HG03558 (cell line): ENCODE data around the gene RRAD.
A peak's percentile ranks its signal among the peaks of the same experiment; 100 is the strongest.

Experiments
- ATAC-seq: cut with Tn5 transposase; IDR thresholded peaks from one replicate; pipeline ENCODE4 v1.9.1; 2021; ENCODE audit warnings: moderate number of reproducible peaks; ENCODE audit not compliant: unreplicated experiment; ENCODE audit errors: extremely low read depth

RRAD gene

DNA sequence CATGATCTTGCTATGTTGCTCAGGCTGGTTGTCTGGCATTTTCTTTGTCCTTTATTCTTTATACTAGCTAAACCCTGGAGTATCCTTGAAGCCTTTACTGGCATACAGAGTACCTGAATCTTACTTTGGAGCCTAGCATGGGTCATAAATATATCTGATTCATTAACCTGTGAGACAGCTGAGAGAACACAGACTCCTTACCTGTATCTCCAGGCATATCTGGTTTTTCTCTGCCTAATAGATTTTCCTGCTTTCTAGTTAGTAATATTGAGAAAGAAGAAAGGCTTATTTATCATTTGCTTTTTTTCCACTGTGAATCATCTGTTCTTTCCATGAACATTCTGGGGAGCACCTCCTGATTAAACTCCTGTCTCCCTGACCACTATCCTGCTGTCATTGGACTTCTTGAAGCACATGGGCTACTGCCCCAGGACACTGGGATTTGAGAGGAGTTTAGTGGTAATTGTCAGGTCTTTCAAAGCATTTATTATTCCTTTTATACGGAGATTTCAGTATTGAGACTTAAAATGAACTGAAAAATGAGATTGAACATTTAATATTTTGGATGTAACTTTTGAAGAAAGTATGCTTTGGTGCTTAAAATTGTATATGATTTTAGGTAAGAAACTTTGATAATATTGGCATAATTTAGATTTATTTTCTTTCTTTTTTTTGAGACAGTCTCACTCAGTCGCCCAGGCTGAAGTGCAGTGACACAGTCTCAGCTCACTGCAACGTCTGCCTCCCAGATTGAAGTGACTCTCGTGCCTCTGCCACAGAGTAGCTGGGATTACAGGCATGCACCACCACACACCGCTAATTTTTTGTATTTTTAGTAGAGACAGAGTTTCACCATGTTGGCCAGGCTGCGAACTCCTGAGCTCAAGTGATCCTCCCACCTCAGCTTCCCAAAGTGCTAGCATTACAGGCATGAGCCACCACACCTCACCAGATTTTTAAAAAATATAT lies 36.4 kb downstream of the RRAD start:
- no peak for ATAC-seq

DNA sequence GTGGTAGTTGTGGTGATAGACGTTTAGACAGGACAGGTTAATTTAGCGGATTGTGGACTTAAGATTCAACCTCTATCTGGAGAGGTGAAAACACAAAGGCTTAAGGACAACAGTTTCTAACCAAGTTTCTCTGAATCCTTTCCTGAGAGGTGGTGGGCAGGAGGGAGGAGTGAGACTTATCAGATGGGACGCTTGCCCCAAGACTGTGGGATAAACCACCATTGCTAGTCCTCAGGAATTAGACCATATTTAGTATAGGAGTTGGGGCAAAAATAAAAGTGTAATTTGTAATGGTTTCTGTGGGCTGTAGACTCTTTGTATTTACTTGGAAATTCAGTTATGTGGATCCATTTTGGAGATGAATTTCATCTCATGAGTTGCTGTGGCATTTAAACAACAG lies 38.4 kb downstream of the RRAD start:
- no peak for ATAC-seq

DNA sequence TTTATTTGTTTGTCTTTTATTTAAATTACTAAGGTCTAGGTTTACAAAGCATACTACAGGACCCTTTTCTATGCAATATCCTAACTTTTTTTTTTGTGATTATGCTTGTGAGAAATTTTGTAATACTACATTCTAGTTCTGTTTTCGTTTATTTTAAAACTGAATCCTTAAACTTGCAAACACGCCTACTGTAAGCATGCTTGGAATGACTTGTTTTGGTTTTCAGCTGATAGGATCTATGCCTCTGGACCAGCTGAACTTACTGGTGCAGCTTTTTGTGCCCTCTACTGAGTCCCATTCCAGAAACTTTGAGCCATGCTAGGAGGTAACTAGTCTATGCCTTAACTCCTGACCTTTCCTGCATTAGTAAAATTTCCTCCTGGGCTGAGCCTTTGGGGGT lies 39.0 kb downstream of the RRAD start:
- no peak for ATAC-seq

DNA sequence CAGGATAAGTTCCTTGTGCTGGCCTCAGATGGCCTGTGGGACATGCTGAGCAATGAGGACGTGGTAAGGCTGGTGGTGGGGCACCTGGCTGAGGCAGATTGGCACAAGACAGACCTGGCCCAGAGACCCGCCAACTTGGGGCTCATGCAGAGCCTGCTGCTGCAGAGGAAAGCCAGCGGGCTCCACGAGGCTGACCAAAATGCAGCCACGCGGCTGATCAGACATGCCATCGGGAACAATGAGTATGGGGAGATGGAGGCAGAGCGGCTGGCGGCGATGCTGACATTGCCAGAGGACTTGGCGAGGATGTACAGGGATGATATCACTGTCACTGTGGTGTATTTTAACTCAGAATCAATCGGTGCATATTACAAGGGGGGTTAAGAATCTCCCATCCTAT lies 39.8 kb downstream of the RRAD start:
- ATAC-seq: no peak

DNA sequence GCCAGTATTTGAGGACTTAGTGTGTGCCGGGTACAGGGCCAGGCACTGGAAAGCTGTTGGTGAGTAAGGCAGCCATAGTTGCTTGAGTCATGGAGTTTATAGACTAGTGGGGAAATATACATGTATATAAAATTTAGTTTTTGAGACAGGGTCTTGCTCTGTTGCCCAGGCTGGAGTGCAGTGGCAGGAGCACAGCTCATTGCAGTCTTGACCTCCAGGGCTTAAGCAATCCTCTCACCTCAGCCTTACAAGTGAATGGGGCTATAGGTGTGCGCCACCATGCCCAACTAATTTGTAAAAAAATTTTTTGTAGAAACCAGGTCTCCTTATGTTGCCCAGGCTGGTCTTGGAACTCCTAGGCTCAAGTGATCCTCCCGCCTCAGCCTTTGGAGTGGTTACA lies 42.6 kb downstream of the RRAD start:
- no peak for ATAC-seq

DNA sequence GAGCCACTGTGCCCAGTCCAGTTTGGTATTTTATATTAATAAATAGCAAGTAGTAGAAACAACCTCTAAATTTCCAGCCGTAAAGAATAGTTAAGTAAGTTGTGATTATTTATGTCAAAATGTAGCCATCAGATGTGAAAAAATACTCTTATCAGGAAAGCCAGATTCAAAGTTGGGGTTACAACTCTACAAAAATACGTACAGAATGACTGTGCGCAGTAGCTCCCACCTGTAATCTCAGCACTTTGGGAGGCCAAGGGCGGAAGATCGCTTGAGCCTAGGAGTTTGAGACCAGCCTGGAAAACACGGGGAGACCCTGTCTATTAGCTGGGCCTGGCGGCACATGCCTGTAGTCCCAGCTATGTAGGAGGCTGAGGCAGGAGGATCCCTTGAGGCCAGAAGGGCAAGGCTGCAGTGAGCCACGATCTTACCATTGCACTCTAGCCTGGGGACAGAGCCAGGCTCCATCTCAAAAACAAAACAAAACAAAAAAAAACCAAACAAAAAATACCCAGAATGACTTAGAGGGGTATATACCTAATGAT lies 43.3 kb downstream of the RRAD start:
- ATAC-seq: no peak

DNA sequence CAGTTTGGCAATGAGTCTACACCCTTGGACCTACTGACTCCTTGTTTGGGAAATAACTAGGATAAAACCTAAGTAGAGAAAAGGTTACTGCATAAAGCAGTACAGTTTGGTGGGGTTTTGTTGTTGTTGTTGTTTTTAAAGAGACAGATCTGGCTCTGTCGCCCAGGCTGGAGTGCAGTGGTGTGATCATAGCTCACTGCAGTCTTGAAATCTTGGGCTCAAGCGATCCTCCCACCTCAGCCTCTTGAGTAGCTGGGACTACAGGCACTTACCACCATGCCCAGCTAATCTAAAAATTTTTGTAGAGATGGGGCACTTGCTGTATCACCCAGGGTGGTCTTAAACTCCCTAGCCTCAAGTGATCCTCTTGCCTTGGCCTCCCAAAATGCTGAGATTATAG lies 43.8 kb downstream of the RRAD start:
- no peak for ATAC-seq

DNA sequence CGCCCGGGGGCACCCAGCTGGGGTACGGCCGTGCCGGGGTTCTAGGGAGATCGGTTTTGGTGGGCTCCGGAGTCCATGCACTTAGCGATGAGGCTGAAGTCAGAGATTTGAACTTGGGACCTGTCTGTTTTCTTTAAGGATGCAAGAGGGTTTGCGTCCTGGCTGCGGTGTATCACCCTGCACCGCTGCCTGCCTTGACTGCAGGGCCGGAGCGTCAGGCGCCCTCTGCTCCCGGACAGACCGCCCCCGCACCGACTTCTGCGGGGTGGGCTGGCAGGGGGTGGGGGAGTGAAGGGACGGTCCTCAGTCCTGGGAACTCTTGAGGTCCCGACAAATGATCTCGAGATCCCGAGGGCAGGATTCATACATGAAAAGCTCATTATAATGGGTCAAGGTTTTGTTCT lies 44.3 kb downstream of the RRAD start:
- ATAC-seq: no peak

DNA sequence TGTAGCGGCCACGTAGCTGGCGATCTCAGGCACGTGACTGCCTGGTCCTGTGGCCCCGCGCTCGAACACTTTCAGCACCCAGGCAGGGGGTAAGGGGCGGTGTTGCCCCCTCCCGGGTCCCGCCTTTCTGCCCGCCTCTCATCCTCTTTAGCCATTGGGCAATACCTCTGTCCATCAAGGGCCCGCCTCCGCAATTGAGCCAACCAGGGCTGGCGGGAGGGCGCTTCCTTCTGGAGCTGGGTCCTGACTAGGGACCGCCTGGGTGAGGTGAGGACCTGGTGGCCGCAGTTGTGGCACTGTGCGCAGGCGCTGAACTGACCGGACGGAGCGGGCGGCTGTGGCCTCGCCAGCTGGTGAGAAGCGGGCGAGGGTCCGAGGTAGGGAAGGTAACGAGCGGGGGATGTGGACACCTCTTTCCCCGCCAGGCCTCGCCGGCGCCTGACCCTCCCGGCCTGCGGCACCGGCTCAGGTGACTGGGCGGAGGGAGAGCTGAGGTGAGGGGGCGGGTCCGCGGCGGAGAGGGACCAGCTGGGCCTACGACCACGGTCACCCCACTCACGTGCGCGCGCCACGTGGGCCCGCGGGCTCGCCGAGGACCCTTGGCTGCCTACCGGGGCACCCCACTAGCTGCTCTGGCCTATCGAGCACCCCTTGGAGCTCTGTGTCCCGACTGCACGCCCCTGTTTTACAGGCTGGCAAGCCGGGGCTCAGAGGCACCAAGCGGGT lies 44.9 kb downstream of the RRAD start, which contains the start of gene PDP2:
Gene PDP2, plus strand, starts transcription at position 228 of the 726 bp plus-strand sequence. CDS start 3,770 bp downstream, outside the sequence.
- ATAC-seq: peak; percentile 78

DNA sequence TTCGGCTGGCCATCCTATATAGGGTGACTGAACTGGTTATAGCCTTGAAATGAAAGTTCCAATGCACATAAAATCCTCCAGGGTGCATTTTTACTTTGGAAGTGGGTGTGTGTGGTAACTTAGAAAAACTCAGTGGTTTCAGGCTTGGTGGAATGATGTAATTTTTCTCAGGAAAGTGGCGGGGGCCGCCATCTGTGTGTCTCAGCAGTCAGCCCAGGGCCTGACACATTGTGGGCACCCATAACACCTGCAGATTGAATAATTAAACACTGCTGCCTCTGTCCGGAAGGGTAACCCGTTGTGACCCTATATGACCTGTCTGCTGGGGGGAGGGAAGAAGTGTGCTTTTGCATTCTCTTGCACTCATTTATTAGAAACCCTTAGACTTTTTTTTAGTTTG lies 47.3 kb downstream of the RRAD start:
- ATAC-seq: no peak

DNA sequence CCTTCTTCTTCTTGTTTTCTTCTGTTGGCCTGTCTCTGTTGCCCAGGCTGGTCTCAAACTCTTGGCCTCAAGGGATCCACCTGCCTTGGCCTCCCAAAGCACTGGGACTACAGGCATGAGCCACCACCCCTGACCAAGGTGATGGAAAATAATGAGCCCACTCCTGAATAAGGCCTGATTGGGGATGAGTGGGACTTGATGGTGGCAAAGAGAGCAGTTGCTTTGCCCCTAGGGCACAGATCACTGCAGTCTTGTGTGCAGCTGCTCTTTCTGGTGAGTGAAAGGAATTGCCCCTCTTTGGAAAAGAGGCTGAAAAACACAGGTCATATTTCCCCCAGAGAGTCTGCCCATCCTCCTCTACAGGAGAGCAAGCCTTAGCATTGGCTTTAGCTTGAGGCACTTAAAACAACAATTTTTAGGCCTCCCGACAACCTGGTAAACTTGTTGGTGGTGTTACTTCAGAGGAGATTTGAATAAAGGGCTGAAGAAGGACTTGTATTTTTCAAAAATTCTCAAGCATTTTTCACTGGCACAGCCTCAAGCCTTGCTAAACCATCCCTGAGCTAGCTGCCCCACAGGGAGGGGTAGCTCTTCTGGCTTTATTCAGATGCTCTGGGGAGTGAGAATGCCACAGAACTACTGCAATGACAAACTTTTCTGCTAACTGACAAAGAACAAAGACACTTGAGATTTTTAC lies 51.1 kb downstream of the RRAD start:
- ATAC-seq: no peak

DNA sequence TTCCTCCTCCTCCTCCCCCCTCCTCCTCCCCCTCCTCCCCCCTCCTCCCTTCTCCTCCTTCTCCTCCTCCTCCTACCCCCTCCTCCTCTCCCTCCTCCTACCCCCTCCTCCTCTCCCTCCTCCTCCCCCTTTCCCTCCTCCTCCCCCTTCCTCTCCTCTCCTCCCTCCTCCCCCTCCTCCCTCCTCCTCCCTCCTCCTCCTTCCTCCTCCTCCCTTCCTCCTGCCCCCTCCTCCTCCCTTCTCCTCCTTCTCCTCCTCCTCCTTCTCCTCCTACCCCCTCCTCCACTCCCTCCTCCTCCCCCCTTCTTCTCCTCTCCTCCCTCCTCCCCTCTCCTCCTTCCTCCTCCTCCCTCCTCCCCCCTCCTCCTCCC lies 51.7 kb downstream of the RRAD start:
- ATAC-seq: no peak

DNA sequence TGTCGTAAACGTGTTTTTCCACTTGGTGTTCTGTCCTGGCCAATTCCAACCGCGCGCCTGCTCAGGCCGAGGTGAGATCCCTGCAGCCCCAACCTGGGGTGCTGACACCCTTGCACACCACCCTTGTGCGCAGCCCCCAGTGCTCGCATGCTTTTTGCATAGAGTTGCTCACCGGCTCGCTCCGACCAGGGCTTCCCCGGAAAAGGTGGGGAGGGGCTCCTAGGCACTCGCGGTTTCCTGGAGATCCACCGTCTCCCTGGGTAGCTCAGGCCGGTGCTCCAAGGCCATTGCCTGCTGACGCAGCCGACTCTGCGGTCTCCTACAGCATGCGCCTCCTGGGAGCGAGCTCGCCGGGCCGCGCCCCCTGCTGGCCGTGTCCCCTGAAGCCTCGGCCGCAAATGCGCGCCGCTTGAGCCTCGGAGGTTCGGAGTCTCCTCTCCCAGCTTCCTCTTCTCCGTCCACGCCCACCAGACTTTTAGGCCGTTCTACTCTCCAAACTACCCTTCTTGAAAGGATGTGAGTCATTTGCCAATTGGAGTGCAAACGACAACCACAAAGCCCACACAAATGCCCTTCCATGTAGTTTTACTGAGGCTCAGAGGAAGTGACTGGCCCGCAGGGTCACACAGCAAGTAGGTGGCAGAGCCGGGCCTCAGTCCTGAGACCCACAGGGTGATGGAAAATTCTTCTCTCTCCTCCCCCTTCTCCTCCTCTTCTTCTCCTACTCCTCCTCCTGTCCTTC lies 52.2 kb downstream of the RRAD start:
- ATAC-seq: peak; percentile 57

DNA sequence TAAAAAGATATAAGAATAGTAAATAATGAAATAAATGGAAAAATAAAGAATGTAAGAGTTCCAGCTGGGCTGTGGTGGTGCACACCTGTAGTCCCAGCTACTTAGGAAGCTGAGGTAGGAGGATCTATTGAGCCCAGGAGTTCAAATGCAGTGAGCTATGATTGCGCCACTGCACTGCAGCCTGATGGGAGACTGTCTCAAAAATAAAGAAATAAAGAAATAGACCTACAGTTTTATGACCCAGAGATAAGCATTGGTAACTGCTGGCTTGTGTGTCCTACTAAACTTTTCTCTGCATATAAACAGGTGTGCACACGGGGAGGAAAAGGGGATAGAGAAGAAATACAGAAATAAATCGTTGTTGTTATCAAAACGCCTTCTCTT lies 52.8 kb downstream of the RRAD start:
- no peak for ATAC-seq

DNA sequence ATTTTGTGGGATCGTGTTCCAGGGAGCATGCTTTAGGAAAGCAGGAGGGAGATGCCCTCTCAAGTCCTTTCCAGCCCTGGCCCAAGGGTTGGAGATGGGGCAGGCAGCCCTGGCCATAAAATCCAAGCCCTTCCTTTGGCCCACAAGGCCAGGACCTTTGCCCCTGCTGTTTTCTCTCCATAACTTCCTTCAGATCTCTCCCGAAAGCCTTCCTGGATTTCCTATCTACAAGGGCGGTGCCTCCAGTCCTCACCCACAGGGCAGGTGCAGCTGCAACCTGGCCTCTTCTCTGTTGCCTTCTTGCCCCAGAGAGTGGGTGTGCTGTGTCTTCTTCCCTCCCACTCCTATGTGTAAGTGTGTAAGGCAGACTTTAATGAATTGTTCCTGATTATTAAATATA lies 53.5 kb downstream of the RRAD start:
- ATAC-seq: no peak
